Neural cell (in vitro differentiated cells): ENCODE data around the gene SORCS1. TPM values are rescaled to one million over a fixed set of nuclear protein-coding genes. Genes with fewer than 3 reads are reported as not detected.

Experiments
- H2AFZ ChIP-seq: fragments of 200-600, 300-800 bp; sonication (generic), shearing (Covaris generic); 2 replicates; pipeline ENCODE4 v1.6.0; 2014; ENCODE audit warnings: low read depth, mild to moderate bottlenecking, antibody characterized with exemption, low read length, moderate library complexity
- H3F3A ChIP-seq: fragments of 200-600 bp; shearing (Covaris generic); 2 replicates; pipeline ENCODE4 v1.6.1; 2016; ENCODE audit warnings: mild to moderate bottlenecking, moderate library complexity, mixed read lengths, antibody characterized with exemption, low read length; ENCODE audit not compliant: insufficient read depth, poor library complexity, severe bottlenecking
- H3K27ac ChIP-seq: fragments of 200-600, 300-800 bp; sonication (generic), shearing (Covaris generic); 2 replicates; pipeline ENCODE4 v1.5.1; 2014; ENCODE audit warnings: mild to moderate bottlenecking, low read length, moderate library complexity
- H3K27me3 ChIP-seq: fragments of 300-800, 200-600 bp; sonication (generic), shearing (Covaris generic); 2 replicates; pipeline ENCODE4 v1.6.0; 2014; ENCODE audit warnings: mild to moderate bottlenecking, low read depth, low read length, moderate library complexity; ENCODE audit not compliant: insufficient read depth
- H3K36me3 ChIP-seq: fragments of 300-800, 200-600 bp; sonication (generic), shearing (Covaris generic); 2 replicates; pipeline ENCODE4 v1.5.1; 2014; ENCODE audit warnings: mild to moderate bottlenecking, antibody characterized with exemption, low read length, moderate library complexity; ENCODE audit not compliant: insufficient read depth
- H3K4me2 ChIP-seq: fragments of 300-800, 200-600 bp; sonication (generic), shearing (Covaris generic); 2 replicates; pipeline ENCODE4 v1.6.0; 2014; ENCODE audit warnings: mild to moderate bottlenecking, low read length
- H3K4me3 ChIP-seq: fragments of 300-800, 200-600 bp; sonication (generic), shearing (Covaris generic); 2 replicates; pipeline ENCODE4 v1.5.1; 2014; ENCODE audit warnings: mild to moderate bottlenecking, low read length, moderate library complexity
- H3K79me2 ChIP-seq: fragments of 200-600 bp; shearing (Covaris generic); replicated peaks from 2 replicates; pipeline ENCODE4 v1.6.0; 2014; ENCODE audit warnings: mild to moderate bottlenecking, low read length, moderate library complexity; ENCODE audit not compliant: insufficient read depth
- H3K9ac ChIP-seq: fragments of 300-800, 200-600 bp; sonication (generic), shearing (Covaris generic); 2 replicates; pipeline ENCODE4 v1.6.1; 2016; ENCODE audit warnings: mild to moderate bottlenecking, low read length, mixed read lengths
- H3K9me2 ChIP-seq: fragments of 200-600 bp; shearing (Covaris generic); 2 replicates; pipeline ENCODE4 v1.6.1; 2016; ENCODE audit warnings: mild to moderate bottlenecking, low read length, mixed read lengths; ENCODE audit not compliant: insufficient read depth
- H3K9me3 ChIP-seq: fragments of 200-600, 300-800 bp; sonication (generic), shearing (Covaris generic); 2 replicates; pipeline ENCODE4 v1.6.1; 2016; ENCODE audit warnings: mild to moderate bottlenecking, mixed run types, low read length, moderate library complexity, mixed read lengths
- H4K20me1 ChIP-seq: fragments of 200-600 bp; shearing (Covaris generic); 2 replicates; pipeline ENCODE4 v1.6.1; 2016; ENCODE audit warnings: mild to moderate bottlenecking, mixed run types; ENCODE audit not compliant: insufficient read depth
- EP300 ChIP-seq: fragments of 450-650 bp; conservative IDR thresholded peaks from 2 replicates; pipeline ENCODE4 v1.6.1; 2014; ENCODE audit warnings: antibody characterized with exemption, mild to moderate bottlenecking, moderate library complexity; ENCODE audit not compliant: poor library complexity, severe bottlenecking
- EZH2 ChIP-seq: fragments of 200-600, 300-800 bp; shearing (Covaris generic), sonication (generic); IDR thresholded peaks from 2 replicates; pipeline ENCODE4 v1.6.1; 2014; ENCODE audit warnings: antibody characterized with exemption, low read length, borderline replicate concordance, mild to moderate bottlenecking; ENCODE audit not compliant: insufficient read depth, poor library complexity, severe bottlenecking
- MXI1 ChIP-seq: fragments of 450-650 bp; conservative IDR thresholded peaks from 2 replicates; pipeline ENCODE4 v1.6.1; 2014; ENCODE audit warnings: antibody characterized with exemption, mild to moderate bottlenecking; ENCODE audit not compliant: poor library complexity, severe bottlenecking
- POLR2AphosphoS5 ChIP-seq: IDR thresholded peaks from 2 replicates; pipeline ENCODE4 v1.6.1; 2012
- RAD21 ChIP-seq: fragments of 450-650 bp; conservative IDR thresholded peaks from 2 replicates; pipeline ENCODE4 v1.6.1; 2014; ENCODE audit warnings: antibody characterized with exemption, mild to moderate bottlenecking, moderate library complexity
- SMC3 ChIP-seq: fragments of 450-650 bp; conservative IDR thresholded peaks from 2 replicates; pipeline ENCODE4 v1.6.1; 2014; ENCODE audit warnings: antibody characterized with exemption, mild to moderate bottlenecking, moderate library complexity; ENCODE audit not compliant: poor library complexity
- TAF1 ChIP-seq: IDR thresholded peaks from 2 replicates; pipeline ENCODE4 v1.6.1; 2012; ENCODE audit warnings: low read depth
- polyA plus RNA-seq: library from polyadenylated mRNA; depleted of rRNA; stranded (reverse); fragments of >200 nt; gene quantifications from 2 replicates; pipeline ENCODE4 v1.2.3, GENCODE V29; 2014
- TF ChIP-seq, protein P1 (sequence below): fragments of 450-650 bp; IDR thresholded peaks from 2 replicates; pipeline ENCODE4 v1.5.1; 2014; ENCODE audit warnings: antibody characterized with exemption, mild to moderate bottlenecking, moderate library complexity; ENCODE audit not compliant: poor library complexity, severe bottlenecking
- TF ChIP-seq, protein P2 (sequence below): IDR thresholded peaks from 2 replicates; pipeline ENCODE4 v1.6.1; 2012; ENCODE audit warnings: borderline replicate concordance

Gene SORCS1
- polyA plus RNA-seq, 1 donor from 2014 or later, result 27.0 TPM

DNA sequence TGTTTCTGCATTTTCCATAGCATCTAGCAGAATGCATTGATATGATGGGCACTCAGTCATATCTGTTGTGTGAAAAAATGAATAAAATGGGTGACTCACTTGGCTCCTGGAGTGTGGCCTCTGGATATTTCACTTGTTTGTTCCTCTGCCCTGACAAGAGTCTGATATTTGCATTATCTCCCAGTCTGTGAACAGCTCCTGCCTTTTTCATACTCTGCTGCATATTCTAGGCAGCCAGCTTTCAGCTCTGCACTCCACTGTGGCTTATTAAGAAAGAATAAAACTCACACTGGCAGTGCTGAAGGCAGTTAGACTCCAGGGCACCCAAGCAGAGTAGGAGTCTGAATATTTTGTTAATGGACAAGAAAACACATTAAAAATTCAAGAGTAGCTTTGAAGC lies 623.9 kb downstream of the SORCS1 start (continued):
- TF ChIP-seq, protein P1, sequence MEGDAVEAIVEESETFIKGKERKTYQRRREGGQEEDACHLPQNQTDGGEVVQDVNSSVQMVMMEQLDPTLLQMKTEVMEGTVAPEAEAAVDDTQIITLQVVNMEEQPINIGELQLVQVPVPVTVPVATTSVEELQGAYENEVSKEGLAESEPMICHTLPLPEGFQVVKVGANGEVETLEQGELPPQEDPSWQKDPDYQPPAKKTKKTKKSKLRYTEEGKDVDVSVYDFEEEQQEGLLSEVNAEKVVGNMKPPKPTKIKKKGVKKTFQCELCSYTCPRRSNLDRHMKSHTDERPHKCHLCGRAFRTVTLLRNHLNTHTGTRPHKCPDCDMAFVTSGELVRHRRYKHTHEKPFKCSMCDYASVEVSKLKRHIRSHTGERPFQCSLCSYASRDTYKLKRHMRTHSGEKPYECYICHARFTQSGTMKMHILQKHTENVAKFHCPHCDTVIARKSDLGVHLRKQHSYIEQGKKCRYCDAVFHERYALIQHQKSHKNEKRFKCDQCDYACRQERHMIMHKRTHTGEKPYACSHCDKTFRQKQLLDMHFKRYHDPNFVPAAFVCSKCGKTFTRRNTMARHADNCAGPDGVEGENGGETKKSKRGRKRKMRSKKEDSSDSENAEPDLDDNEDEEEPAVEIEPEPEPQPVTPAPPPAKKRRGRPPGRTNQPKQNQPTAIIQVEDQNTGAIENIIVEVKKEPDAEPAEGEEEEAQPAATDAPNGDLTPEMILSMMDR, result no peak

DNA sequence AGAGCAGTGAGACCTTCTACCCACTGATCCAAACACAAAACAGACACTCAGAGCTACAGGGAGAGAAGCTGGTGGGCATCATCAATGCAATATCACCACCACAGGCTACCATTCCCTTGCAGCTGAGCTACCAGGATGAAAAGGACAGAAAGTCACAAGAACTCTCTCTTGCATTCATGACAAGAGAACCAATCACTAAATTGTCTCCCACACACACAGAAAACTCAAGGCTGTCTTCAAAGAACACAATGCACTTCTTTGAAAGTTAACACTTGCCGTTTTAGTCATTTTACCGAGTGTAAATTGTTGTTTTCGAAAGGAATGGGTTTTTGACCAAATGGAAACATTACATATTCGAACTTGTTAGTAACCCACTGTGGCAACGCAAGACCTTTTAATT lies 626.6 kb downstream of the SORCS1 start:
- Histone ChIP-seq H3K27ac (no peak overlapping the region), H3K9ac (no peak overlapping the region), H3K79me2 (no peaks in the 10 kb centered on the region), H3K4me2 (no peak overlapping the region), H3K9me2 (no peaks in the 10 kb centered on the region), H3K9me3 (no peaks in the 10 kb centered on the region), H3F3A (no peaks in the 10 kb centered on the region), H3K4me3 (no peak overlapping the region), H2AFZ (no peak overlapping the region), H4K20me1 (no peaks in the 10 kb centered on the region), H3K27me3 (no peaks in the 10 kb centered on the region), H3K36me3 (no peaks in the 10 kb centered on the region)
- no peak for TF ChIP-seq TAF1
- TF ChIP-seq MXI1, result no peak
- TF ChIP-seq, protein P1, result no peak
- TF ChIP-seq EZH2, result no peak
- TF ChIP-seq, protein P2, sequence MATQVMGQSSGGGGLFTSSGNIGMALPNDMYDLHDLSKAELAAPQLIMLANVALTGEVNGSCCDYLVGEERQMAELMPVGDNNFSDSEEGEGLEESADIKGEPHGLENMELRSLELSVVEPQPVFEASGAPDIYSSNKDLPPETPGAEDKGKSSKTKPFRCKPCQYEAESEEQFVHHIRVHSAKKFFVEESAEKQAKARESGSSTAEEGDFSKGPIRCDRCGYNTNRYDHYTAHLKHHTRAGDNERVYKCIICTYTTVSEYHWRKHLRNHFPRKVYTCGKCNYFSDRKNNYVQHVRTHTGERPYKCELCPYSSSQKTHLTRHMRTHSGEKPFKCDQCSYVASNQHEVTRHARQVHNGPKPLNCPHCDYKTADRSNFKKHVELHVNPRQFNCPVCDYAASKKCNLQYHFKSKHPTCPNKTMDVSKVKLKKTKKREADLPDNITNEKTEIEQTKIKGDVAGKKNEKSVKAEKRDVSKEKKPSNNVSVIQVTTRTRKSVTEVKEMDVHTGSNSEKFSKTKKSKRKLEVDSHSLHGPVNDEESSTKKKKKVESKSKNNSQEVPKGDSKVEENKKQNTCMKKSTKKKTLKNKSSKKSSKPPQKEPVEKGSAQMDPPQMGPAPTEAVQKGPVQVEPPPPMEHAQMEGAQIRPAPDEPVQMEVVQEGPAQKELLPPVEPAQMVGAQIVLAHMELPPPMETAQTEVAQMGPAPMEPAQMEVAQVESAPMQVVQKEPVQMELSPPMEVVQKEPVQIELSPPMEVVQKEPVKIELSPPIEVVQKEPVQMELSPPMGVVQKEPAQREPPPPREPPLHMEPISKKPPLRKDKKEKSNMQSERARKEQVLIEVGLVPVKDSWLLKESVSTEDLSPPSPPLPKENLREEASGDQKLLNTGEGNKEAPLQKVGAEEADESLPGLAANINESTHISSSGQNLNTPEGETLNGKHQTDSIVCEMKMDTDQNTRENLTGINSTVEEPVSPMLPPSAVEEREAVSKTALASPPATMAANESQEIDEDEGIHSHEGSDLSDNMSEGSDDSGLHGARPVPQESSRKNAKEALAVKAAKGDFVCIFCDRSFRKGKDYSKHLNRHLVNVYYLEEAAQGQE, result no peak
- no peak for TF ChIP-seq RAD21
- TF ChIP-seq POLR2AphosphoS5, result no peak
- no peak for TF ChIP-seq SMC3
- no peak for TF ChIP-seq EP300
